ENCODE results near the gene B3GLCT. TPM values are rescaled to one million over a fixed set of nuclear protein-coding genes. Genes with fewer than 3 reads are reported as not detected.

The B3GLCT gene
- total RNA-seq, 1 donor from 2014 or later: 8.2 TPM

DNA sequence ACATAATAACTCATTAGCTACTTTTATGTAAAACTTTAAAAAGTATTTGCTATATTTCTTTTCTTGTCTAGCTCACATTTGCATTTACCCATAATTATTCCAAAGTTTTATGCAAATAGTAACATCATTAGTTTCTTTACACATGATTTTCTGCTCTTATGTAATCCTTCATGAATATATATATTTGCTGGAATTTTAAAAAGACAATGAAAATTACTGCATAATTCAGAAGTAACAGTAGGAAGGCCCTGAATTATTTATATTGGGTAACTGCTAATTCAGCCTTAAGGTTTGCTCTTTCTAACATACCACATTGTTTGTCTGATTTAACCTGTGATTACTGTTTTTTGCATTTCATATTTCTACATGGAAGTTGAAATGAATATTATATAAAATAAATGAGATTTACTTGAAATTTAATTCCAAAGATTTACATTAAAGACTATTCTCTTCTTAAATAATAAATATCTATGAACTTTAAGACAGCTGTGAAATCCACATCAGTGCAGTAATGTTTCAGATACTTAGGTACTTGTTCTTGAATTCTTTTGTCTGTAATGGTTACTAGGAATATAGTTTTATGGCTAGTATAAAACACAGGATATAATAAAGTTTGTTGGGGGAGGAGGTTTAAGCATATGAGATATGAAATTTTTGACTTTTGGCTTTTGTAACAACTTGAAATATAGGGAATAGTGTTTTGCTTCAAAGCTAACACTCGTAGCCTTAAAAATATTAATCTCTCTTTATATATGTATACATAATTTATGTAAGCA, 46.0 kb downstream of the B3GLCT start:
- Mint-ChIP-seq H3K27me3 (ENCODE audit: unreplicated experiment) (no peaks in the 10 kb centered on the region), H3K4me3 (ENCODE audit: unreplicated experiment) (no peak overlapping the region), H3K36me3 (ENCODE audit: unreplicated experiment) (no peaks in the 10 kb centered on the region), H3K27ac (ENCODE audit: unreplicated experiment) (no peak overlapping the region), H3K4me1 (ENCODE audit: unreplicated experiment) (no peaks in the 10 kb centered on the region), H3K9me3 (ENCODE audit: unreplicated experiment) (no peaks in the 10 kb centered on the region)
- TF ChIP-seq, protein P1, sequence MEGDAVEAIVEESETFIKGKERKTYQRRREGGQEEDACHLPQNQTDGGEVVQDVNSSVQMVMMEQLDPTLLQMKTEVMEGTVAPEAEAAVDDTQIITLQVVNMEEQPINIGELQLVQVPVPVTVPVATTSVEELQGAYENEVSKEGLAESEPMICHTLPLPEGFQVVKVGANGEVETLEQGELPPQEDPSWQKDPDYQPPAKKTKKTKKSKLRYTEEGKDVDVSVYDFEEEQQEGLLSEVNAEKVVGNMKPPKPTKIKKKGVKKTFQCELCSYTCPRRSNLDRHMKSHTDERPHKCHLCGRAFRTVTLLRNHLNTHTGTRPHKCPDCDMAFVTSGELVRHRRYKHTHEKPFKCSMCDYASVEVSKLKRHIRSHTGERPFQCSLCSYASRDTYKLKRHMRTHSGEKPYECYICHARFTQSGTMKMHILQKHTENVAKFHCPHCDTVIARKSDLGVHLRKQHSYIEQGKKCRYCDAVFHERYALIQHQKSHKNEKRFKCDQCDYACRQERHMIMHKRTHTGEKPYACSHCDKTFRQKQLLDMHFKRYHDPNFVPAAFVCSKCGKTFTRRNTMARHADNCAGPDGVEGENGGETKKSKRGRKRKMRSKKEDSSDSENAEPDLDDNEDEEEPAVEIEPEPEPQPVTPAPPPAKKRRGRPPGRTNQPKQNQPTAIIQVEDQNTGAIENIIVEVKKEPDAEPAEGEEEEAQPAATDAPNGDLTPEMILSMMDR (IDR thresholded peaks at IDR 0.05): no peak
- no peak for DNase-seq (ENCODE audit: extremely low spot score, unreplicated experiment)

DNA sequence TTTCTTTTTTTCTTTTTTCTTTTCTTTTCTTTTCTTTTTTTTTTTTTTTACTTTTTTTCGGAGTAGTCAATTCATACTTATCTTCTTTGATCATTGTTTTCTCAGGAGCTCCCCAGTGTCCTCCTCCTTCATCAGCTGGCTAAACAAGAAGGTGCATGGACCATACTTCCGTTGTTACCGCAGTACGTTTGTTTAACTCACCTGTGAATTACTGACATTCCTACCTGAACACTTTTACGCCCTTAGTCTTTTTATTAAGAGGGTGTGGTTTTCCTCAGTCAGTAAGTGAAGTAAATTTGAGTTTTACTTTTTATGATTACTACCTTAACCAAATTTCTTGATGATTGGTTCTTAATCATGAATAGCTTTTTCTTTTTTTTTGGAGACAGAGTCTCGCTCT, 47.1 kb downstream of the B3GLCT start:
- Mint-ChIP-seq H3K4me1 (ENCODE audit: unreplicated experiment) (no peaks in the 10 kb centered on the region), H3K27ac (ENCODE audit: unreplicated experiment) (no peak overlapping the region)

DNA sequence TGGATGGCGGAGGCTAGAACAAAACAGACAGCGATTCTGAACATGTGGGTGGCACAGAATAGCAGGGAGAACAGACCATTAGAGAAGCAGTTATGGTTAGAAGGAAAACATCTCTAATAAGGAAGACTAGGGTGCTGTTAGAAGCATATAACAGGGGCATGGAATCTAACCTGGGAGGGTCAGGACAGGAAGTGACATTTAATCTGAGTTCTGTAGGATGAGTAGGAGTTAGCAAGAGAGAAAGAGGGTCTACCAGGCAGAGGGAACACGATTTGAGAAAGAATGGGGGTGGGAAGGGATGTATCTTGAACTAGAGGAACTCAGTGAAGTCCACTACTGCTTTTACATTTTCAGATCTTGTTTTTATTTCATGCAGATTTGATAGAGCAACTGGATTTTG, 48.6 kb downstream of the B3GLCT start:
- Mint-ChIP-seq H3K36me3 (ENCODE audit: unreplicated experiment) (peaks cover 3% of the 10 kb centered on the region), H3K27me3 (ENCODE audit: unreplicated experiment) (no peaks in the 10 kb centered on the region), H3K4me1 (ENCODE audit: unreplicated experiment) (no peaks in the 10 kb centered on the region), H3K27ac (ENCODE audit: unreplicated experiment) (no peak overlapping the region), H3K9me3 (ENCODE audit: unreplicated experiment) (peaks cover 9% of the 10 kb centered on the region), H3K4me3 (ENCODE audit: unreplicated experiment) (no peak overlapping the region)
- no peak for DNase-seq (ENCODE audit: extremely low spot score, unreplicated experiment)
- TF ChIP-seq, protein P1 (IDR thresholded peaks at IDR 0.05): no peak

More for the DNA sequence above, 47.1 kb downstream of the B3GLCT start:
- DNase-seq (ENCODE audit: extremely low spot score, unreplicated experiment): no peak
- no peaks in the 10 kb centered on the region for H3K9me3 Mint-ChIP-seq (ENCODE audit: unreplicated experiment)
- peaks cover 3% of the 10 kb centered on the region for H3K36me3 Mint-ChIP-seq (ENCODE audit: unreplicated experiment)
- no peaks in the 10 kb centered on the region for H3K27me3 Mint-ChIP-seq (ENCODE audit: unreplicated experiment)
- H3K4me3 Mint-ChIP-seq (ENCODE audit: unreplicated experiment): no peak overlapping the region
- TF ChIP-seq, protein P1 (IDR thresholded peaks at IDR 0.05): no peak

DNA sequence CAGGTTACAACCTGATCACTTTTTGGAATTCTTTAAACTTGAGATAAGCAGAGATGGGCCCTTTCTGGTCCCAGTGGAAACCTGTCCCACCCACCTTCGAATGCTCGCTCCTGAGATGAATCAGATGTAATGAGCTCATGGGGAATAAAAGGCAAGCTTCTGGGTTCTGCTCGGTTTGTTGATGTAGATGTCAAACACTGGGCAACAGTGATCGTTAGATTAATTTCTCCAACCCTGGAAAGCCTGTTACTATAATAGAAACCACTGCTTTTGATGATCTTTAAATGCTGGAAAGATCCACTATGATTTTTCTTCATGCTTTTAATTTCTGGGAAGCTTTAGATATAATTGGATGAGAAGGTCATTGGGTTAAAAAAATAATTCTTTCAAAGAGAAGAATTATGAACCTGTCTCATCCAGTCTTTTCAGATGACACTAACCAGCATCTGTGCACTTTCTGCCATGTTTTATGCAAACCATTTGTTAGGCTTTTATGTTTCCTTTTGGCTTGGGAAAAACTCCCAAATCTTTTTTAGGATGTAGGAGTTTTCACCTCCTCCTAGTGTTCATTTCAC, 49.3 kb downstream of the B3GLCT start:
- Mint-ChIP-seq H3K36me3 (ENCODE audit: unreplicated experiment) (peaks cover 3% of the 10 kb centered on the region), H3K4me3 (ENCODE audit: unreplicated experiment) (no peak overlapping the region), H3K9me3 (ENCODE audit: unreplicated experiment) (peaks cover 9% of the 10 kb centered on the region), H3K27ac (ENCODE audit: unreplicated experiment) (no peak overlapping the region), H3K4me1 (ENCODE audit: unreplicated experiment) (no peaks in the 10 kb centered on the region), H3K27me3 (ENCODE audit: unreplicated experiment) (no peaks in the 10 kb centered on the region)
- TF ChIP-seq, protein P1 (IDR thresholded peaks at IDR 0.05): no peak
- DNase-seq (ENCODE audit: extremely low spot score, unreplicated experiment): no peak

DNA sequence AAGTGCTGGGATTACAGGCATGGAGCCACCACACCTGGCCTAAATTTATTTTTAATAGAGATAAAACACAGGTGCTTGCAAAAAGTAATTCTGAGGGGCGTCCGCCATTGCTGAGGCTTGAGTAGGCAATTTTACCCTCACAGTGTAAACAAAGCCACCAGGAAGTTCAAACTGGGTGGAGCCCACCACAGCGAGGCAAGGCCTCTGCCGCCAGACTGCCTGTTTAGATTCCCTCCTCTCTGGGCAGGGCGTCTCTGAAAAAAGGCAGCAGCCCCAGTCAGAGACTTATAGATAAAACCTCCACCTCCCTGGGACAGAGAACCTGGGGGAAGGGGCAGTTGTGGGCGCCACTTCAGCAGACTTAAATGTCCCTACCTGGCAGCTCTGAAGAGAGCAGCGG, 50.7 kb downstream of the B3GLCT start:
- Mint-ChIP-seq H3K27ac (ENCODE audit: unreplicated experiment) (no peak overlapping the region), H3K4me3 (ENCODE audit: unreplicated experiment) (no peak overlapping the region), H3K27me3 (ENCODE audit: unreplicated experiment) (no peaks in the 10 kb centered on the region), H3K9me3 (ENCODE audit: unreplicated experiment) (peaks cover 9% of the 10 kb centered on the region), H3K36me3 (ENCODE audit: unreplicated experiment) (peaks cover 7% of the 10 kb centered on the region), H3K4me1 (ENCODE audit: unreplicated experiment) (no peaks in the 10 kb centered on the region)
- DNase-seq (ENCODE audit: extremely low spot score, unreplicated experiment): no peak
- TF ChIP-seq, protein P1 (IDR thresholded peaks at IDR 0.05): no peak
